Hepatocyte (in vitro differentiated cells): ENCODE data around the gene KCNK4.

Source experiments
- EZH2 ChIP-seq: fragments of 200-600 bp; sonication (generic); IDR thresholded peaks from 2 replicates; pipeline ENCODE4 v1.6.1; 2016; ENCODE audit warnings: antibody characterized with exemption, mild to moderate bottlenecking, borderline replicate concordance
- EZH2phosphoT487 ChIP-seq: fragments of 200-600 bp; sonication (generic); IDR thresholded peaks from one replicate; pipeline ENCODE4 v1.6.1; 2018; ENCODE audit warnings: antibody characterized with exemption, mild to moderate bottlenecking, low read depth, moderate library complexity; ENCODE audit not compliant: unreplicated experiment, severe bottlenecking
- TF ChIP-seq, protein P1 (sequence below): fragments of 200-600 bp; sonication (generic); IDR thresholded peaks from 2 replicates; pipeline ENCODE4 v1.5.1; 2016; ENCODE audit warnings: antibody characterized with exemption, mild to moderate bottlenecking; ENCODE audit not compliant: poor library complexity

DNA sequence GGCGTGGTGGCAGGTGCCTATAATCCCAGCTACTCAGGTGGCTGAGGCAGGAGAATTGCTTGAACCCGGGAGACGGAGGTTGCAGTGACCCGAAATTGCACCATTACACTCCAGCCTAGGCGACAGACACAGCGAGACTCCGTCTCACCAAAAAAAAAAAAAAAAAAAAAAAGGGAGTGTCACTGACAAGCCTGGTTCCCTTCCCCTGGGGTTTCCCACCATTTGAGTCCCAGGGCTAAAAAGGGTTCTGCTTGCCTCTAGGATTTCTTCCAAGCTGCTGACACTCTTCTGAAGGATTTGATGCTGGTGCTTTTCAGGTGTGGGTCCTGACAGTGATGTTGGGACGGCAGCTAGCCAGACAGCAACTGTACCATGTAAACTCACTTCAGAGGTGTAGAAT lies 47.6 kb downstream of the KCNK4 start:
- TF ChIP-seq, protein P1, sequence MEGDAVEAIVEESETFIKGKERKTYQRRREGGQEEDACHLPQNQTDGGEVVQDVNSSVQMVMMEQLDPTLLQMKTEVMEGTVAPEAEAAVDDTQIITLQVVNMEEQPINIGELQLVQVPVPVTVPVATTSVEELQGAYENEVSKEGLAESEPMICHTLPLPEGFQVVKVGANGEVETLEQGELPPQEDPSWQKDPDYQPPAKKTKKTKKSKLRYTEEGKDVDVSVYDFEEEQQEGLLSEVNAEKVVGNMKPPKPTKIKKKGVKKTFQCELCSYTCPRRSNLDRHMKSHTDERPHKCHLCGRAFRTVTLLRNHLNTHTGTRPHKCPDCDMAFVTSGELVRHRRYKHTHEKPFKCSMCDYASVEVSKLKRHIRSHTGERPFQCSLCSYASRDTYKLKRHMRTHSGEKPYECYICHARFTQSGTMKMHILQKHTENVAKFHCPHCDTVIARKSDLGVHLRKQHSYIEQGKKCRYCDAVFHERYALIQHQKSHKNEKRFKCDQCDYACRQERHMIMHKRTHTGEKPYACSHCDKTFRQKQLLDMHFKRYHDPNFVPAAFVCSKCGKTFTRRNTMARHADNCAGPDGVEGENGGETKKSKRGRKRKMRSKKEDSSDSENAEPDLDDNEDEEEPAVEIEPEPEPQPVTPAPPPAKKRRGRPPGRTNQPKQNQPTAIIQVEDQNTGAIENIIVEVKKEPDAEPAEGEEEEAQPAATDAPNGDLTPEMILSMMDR, result no peak
- TF ChIP-seq EZH2, result no peak
- no peak for TF ChIP-seq EZH2phosphoT487
